GM12801 (cell line): ENCODE results near the gene ISG20L2.
A peak's percentile ranks its signal among the peaks of the same experiment; 100 is the strongest.

Experiments
- CTCF ChIP-seq: IDR thresholded peaks from one replicate; pipeline ENCODE4 v1.5.1; 2011; ENCODE audit warnings: control low read depth; ENCODE audit not compliant: insufficient read length; ENCODE audit errors: extremely low read depth

The ISG20L2 gene

GRCh38 chr1:156727492-156727891 is 1.1 kb downstream of the ISG20L2 start:
- no peak for TF ChIP-seq CTCF

- no peak for TF ChIP-seq CTCF
Observed at GRCh38 chr1:156726549-156727226, 1.9 kb downstream of the ISG20L2 start.

- peak; percentile 90 for TF ChIP-seq CTCF
Observed at GRCh38 chr1:156725683-156726280, 2.8 kb downstream of the ISG20L2 start.

GRCh38 chr1:156721535-156721934 is 7.0 kb downstream of the ISG20L2 start:
- TF ChIP-seq CTCF = no peak

GRCh38 chr1:156721131-156721530 is 7.4 kb downstream of the ISG20L2 start:
- TF ChIP-seq CTCF = no peak

GRCh38 chr1:156717351-156717750 is 11.2 kb downstream of the ISG20L2 start:
- TF ChIP-seq CTCF = no peak

GRCh38 chr1:156714830-156715229 is 13.7 kb downstream of the ISG20L2 start:
- TF ChIP-seq CTCF = no peak
